Measurements from ENCODE around the gene GNB4.

GNB4 gene

GRCh38 chr3:179348325-179349013, 102.8 kb downstream of the GNB4 start:
- peak; percentile 33 for DNase-seq

- peak; percentile 96 for DNase-seq
Observed at GRCh38 chr3:179347345-179348194, 103.7 kb downstream of the GNB4 start, which contains the start of gene MFN1. MFN1 (plus strand) TSS chr3:179347709; CDS start chr3:179348852, 1,143 bp downstream.
